Osteoblast (primary cell): ENCODE results near the gene KPNB1. TPM values are rescaled to one million over a fixed set of nuclear protein-coding genes. Genes with fewer than 3 reads are reported as not detected.

Experiments
- DNase-seq: peaks from one replicate; pipeline ENCODE4 v3.0.0; 2011; ENCODE audit warnings: low spot score, mixed read lengths; ENCODE audit not compliant: insufficient read length; ENCODE audit errors: missing footprints
- H2AFZ ChIP-seq: 2 replicates; pipeline ENCODE4 v1.6.0; 2011; ENCODE audit warnings: mild to moderate bottlenecking, low read length
- H3K27ac ChIP-seq: 2 replicates; pipeline ENCODE4 v1.5.1; 2011; ENCODE audit warnings: mild to moderate bottlenecking, low read depth, low read length, moderate library complexity
- H3K27me3 ChIP-seq: 2 replicates; pipeline ENCODE4 v1.6.0; 2012; ENCODE audit warnings: mild to moderate bottlenecking, control low read depth, inconsistent platforms, low read length, moderate library complexity; ENCODE audit not compliant: insufficient read depth
- H3K36me3 ChIP-seq: 2 replicates; pipeline ENCODE4 v1.5.1; 2011; ENCODE audit warnings: mild to moderate bottlenecking, low read length, control low read depth, moderate library complexity; ENCODE audit not compliant: insufficient read depth
- H3K4me1 ChIP-seq: 2 replicates; pipeline ENCODE4 v1.5.1; 2011; ENCODE audit warnings: mild to moderate bottlenecking, low read length, control low read depth, moderate library complexity; ENCODE audit not compliant: insufficient read depth
- H3K4me2 ChIP-seq: 2 replicates; pipeline ENCODE4 v1.6.0; 2011; ENCODE audit warnings: mild to moderate bottlenecking, low read length; ENCODE audit not compliant: insufficient read depth
- H3K4me3 ChIP-seq: fragments of 200-600 bp; sonication (generic); 3 replicates; pipeline ENCODE4 v1.5.1; 2012; ENCODE audit warnings: mild to moderate bottlenecking, low read length, inconsistent platforms; ENCODE audit not compliant: insufficient read depth
- H3K79me2 ChIP-seq: 2 replicates; pipeline ENCODE4 v1.6.0; 2012; ENCODE audit warnings: mild to moderate bottlenecking, low read length, control low read depth, inconsistent platforms; ENCODE audit not compliant: insufficient read depth
- H3K9me3 ChIP-seq: 2 replicates; pipeline ENCODE4 v1.5.1; 2011; ENCODE audit warnings: low read depth, low read length, control low read depth
- H4K20me1 ChIP-seq: 2 replicates; pipeline ENCODE4 v1.6.0; 2012; ENCODE audit warnings: mild to moderate bottlenecking, low read length, control low read depth; ENCODE audit not compliant: insufficient read depth
- CTCF ChIP-seq: IDR thresholded peaks from 2 replicates; pipeline ENCODE4 v1.5.1; 2011; ENCODE audit warnings: mild to moderate bottlenecking, low read depth, low read length, moderate library complexity; ENCODE audit errors: extremely low read depth
- total RNA-seq: library from RNA; depleted of rRNA; stranded (reverse); fragments of >200 nt; gene quantifications from 2 replicates; pipeline ENCODE4 v1.2.3, GENCODE V29; 2012

The KPNB1 gene
- total RNA-seq, 1 donor = 351 TPM

DNA sequence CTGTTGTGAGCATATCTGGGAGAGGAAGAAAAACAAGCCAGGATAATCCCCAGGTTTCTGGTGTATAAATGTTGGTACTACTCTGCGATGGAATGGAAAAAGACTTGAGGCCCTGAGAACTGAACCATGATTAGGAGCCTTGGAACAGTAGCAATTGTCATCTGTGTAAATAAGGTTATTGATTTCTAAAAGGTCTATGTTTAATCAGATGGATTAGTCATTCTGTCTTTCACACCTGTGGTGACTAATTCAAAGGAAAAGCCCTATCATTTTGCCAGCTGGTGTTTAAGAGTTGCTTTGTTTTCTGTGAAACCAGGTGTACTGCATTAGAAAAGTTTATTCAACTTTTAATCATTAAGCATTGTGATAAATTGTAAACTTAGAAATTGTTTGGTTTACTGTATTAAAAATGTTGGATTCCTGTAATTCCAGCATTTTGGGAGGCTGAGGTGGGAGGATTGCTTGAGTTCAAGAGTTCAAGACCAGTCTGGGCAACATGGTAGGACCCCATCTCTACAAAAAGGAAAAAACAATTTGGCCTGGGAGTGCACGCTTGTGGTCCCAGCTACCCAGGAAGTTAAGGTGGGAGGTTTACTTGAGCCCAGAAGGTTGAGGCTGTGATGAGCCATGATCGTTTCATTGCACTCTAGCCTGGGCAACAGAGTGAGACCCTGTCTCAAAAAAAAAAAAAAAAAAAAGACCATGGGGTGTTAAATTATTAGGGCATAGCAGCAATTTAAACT, 29.0 kb upstream of the KPNB1 start:
- H3K4me2 ChIP-seq = no peak overlapping the region
- TF ChIP-seq CTCF = no peak
- no peaks in the 10 kb centered on the region for H4K20me1 ChIP-seq
- no peaks in the 10 kb centered on the region for H3K27me3 ChIP-seq
- no peak overlapping the region for H3K4me3 ChIP-seq
- peaks cover 29% of the 10 kb centered on the region for H3K4me1 ChIP-seq
- H3K79me2 ChIP-seq = no peaks in the 10 kb centered on the region
- DNase-seq = no peak
- H3K27ac ChIP-seq = peak overlapping the region; percentile 73
- peaks cover 47% of the 10 kb centered on the region for H3K36me3 ChIP-seq
- no peak overlapping the region for H2AFZ ChIP-seq
- no peaks in the 10 kb centered on the region for H3K9me3 ChIP-seq

DNA sequence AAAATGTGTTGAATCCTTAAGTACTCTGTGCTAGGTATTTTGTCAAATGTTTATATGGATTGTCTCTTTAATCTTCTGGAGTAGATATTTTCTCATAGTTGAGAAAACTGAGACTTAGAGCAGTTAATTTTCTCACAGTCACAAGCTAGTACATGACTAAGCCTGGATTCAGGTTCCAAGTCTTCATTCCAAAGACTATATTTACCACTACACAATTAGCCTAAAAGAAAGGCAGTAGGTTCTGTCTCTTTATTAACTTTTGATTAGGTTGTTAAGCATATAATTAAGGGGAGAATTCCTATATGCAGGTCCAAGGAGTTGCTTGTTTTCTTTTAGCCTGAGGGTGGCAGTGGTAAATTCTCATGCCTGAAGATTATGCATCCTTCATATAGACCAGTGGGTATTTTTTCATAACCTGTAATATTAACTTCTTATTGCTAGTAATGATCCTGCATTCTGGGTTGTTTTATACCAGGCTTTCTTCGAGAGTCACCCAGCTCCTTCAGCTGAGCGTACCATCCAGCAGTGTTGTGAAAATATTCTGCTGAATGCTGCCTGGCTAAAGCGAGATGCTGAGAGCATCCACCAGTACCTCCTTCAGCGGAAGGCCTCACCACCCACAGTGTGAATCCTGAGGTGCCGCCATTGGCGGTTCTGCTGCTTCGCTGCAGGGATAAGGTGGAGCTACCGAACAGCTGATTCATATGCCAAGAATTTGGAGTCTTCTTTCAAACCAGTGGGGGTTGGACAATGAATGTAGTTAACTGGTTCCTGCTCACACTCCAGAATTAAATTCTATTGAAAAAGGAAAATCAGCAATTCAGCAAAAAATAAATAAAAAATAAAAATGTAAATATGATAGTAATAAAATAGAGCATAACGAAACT, 28.2 kb upstream of the KPNB1 start:
- no peak overlapping the region for H2AFZ ChIP-seq
- no peaks in the 10 kb centered on the region for H4K20me1 ChIP-seq
- DNase-seq = peak; percentile 77
- no peaks in the 10 kb centered on the region for H3K27me3 ChIP-seq
- H3K79me2 ChIP-seq = no peaks in the 10 kb centered on the region
- no peaks in the 10 kb centered on the region for H3K9me3 ChIP-seq
- H3K4me2 ChIP-seq = peak overlapping the region; percentile 71
- peaks cover 47% of the 10 kb centered on the region for H3K36me3 ChIP-seq
- H3K4me1 ChIP-seq = peaks cover 29% of the 10 kb centered on the region
- TF ChIP-seq CTCF = no peak
- H3K4me3 ChIP-seq = peak overlapping the region; percentile 14
- peak overlapping the region; percentile 73 for H3K27ac ChIP-seq

DNA sequence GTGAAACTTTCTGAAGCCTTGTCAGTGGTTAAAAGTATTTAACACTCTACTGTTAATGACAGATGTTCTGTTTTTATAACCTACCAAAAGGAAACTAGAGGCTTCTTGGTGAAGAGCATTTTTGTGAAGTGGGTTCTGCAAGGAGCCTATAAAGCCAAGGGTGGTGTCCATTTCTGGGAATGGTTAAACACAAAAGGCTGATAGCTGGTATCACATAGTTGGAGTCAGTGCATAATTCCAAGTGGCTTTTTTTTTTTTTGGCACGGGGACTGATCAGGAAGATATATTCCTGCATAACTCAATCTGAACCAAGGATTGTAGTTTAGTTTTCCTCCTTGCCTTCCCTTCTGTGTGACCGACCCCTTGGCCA, 27.6 kb upstream of the KPNB1 start:
- no peak for DNase-seq
- Histone ChIP-seq H3K79me2 (no peaks in the 10 kb centered on the region), H3K27me3 (no peaks in the 10 kb centered on the region), H2AFZ (no peak overlapping the region), H4K20me1 (no peaks in the 10 kb centered on the region), H3K4me3 (no peak overlapping the region), H3K36me3 (peaks cover 41% of the 10 kb centered on the region), H3K27ac (peak overlapping the region; percentile 73), H3K9me3 (no peaks in the 10 kb centered on the region), H3K4me1 (peaks cover 29% of the 10 kb centered on the region), H3K4me2 (peak overlapping the region; percentile 71)
- TF ChIP-seq CTCF = no peak

GRCh38 chr17:47624727-47625068, 25.0 kb upstream of the KPNB1 start:
- Histone ChIP-seq H3K27ac (no peak overlapping the region), H3K4me3 (no peak overlapping the region), H3K36me3 (peaks cover 17% of the 10 kb centered on the region), H3K4me2 (no peak overlapping the region), H3K27me3 (no peaks in the 10 kb centered on the region), H2AFZ (no peak overlapping the region), H3K79me2 (no peaks in the 10 kb centered on the region), H3K4me1 (peaks cover 29% of the 10 kb centered on the region), H3K9me3 (no peaks in the 10 kb centered on the region), H4K20me1 (no peaks in the 10 kb centered on the region)
- DNase-seq = no peak
- no peak for TF ChIP-seq CTCF
